Measurements from ENCODE around the gene AOC1. TPM values are rescaled to one million over a fixed set of nuclear protein-coding genes. Genes with fewer than 3 reads are reported as not detected.

Gene AOC1
- total and polyA plus RNA-seq, 8 donors: 0.34 to 1.2 (median 0.69) TPM

DNA sequence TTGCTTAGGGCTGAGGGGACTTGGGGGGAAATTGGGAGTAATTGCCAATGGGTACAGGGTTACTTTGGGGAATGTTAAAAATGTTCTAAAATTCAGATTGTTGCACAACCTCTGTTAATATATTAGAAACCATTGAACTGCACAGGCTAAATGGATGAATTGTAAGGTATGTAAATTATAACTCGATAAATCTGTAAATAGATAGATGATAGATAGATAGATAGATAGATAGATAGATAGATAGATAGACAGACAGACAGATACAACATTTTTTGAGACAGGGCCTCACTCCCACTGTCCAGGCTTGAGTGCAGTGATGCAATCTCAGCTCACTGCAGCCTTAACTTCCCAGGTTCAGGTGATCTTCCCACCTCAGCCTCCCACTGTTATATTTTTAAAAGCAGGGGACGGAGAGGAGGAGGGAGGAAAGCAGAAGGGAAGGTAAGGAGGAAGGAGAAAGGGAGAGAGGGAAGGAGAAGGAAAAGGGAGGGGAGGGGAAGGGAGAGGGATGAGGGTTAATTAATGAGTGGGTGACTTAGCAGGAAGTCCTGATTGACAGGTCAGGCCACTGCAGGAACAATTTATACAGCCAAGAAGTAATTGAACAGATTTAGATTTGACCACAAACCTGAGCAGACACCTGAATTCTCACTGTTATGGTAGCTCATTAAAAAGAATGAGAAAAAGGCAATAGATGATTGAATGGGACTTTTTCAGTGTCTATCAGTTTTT, 38.7 kb downstream of the AOC1 start:
- no peaks in the 10 kb centered on the region for H3K4me1 ChIP-seq
- no peaks in the 10 kb centered on the region for H3K36me3 ChIP-seq
- TF ChIP-seq, protein P1, sequence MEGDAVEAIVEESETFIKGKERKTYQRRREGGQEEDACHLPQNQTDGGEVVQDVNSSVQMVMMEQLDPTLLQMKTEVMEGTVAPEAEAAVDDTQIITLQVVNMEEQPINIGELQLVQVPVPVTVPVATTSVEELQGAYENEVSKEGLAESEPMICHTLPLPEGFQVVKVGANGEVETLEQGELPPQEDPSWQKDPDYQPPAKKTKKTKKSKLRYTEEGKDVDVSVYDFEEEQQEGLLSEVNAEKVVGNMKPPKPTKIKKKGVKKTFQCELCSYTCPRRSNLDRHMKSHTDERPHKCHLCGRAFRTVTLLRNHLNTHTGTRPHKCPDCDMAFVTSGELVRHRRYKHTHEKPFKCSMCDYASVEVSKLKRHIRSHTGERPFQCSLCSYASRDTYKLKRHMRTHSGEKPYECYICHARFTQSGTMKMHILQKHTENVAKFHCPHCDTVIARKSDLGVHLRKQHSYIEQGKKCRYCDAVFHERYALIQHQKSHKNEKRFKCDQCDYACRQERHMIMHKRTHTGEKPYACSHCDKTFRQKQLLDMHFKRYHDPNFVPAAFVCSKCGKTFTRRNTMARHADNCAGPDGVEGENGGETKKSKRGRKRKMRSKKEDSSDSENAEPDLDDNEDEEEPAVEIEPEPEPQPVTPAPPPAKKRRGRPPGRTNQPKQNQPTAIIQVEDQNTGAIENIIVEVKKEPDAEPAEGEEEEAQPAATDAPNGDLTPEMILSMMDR (IDR thresholded peaks at IDR 0.05): no peak
- no peak overlapping the region for H3K4me3 ChIP-seq
- H3K27me3 ChIP-seq: peaks cover 0 to 4% of the 10 kb centered on the region in 2 donors
- no peak for DNase-seq
- no peak overlapping the region for H3K27ac ChIP-seq
- intact Hi-C loops (cut with DNase I): loop anchor here in 1 of 2 donors (10.0 kb wide), 1 partner anchor 224 kb away; no protein-coding TSS in a partner anchor
- no peak for ATAC-seq
- H3K9me3 ChIP-seq: peaks cover 0 to 4% of the 10 kb centered on the region in 2 donors

DNA sequence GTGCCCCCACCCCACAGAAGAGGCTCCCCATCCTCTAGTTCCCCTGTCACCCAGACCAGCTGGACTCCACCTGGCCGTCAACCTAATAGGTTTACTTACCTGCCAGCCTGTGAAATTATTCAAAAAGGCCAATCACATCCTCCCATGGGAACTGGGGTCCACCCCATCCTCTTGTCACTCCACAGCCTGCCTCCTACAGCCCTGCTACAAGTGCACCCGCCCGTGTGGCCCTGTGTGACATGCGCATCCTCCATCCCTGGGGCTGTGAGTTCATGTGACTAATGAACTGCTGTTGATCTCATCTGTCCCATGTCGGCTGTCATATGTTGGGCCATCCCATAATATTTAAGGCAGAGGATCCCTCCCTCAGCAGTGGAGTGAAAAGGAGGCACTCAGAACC, 39.4 kb downstream of the AOC1 start:
- H3K4me3 ChIP-seq: no peak overlapping the region
- no peaks in the 10 kb centered on the region for H3K4me1 ChIP-seq
- no peak for ATAC-seq
- TF ChIP-seq, protein P1 (IDR thresholded peaks at IDR 0.05): no peak
- intact Hi-C loops (cut with DNase I): loop anchor here in 1 of 2 donors (10.0 kb wide), 1 partner anchor 223 kb away; no protein-coding TSS in a partner anchor
- peaks cover 0 to 4% of the 10 kb centered on the region in 2 donors for H3K9me3 ChIP-seq
- DNase-seq: no peak
- no peaks in the 10 kb centered on the region for H3K36me3 ChIP-seq
- H3K27me3 ChIP-seq: peaks cover 5 to 12% of the 10 kb centered on the region in 2 donors
- H3K27ac ChIP-seq: no peak overlapping the region

DNA sequence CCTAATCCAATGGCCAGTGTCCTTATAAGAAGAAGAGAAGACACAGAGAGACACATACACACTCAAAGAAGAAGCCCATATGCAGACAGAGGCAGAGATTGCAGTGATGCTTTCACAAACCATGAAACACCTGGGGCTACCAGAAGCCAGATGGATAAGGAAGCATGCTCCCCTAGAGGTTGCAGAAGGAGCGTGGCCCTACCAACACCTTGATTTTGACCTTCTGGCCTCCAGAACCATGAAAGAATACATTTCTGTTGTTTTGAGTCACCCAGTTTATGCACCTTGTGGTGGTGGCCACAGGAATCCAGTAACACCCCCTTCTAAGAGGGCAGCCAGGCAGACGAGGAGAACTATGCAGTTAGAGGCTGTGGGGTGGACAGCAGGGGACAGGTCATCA, 43.5 kb downstream of the AOC1 start:
- no peak for DNase-seq

DNA sequence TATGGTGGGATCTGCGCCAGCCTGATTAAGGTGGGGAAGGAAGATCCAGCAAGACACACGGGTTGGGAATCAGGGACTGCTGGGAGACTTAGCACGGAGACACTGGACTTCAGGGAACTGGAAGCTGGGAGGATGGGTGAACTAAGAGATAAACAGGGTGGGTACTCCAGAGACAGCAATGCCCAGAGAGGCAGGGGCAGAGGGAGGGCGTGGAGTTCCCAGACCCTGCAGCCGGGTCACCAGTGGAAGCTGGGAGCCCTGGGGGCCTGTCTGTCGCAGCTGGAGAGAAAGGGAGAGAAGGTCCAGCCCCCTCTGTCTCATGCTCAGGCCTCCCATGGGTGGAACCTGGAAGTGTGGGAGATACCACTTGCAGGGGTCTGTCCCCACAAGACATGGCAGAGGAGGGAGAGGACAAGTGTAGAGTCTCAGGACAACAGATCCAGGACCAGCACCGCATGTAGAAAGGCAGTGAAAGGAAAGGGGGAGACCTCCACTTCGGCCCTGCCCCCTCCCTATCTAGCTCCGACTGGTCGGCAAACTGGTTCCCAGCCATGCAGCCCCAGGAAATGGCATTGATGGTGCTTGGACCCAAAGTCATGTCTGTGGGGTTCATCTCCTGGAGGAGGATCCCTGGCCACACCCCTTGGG, 44.4 kb downstream of the AOC1 start:
- H3K36me3 ChIP-seq: no peaks in the 10 kb centered on the region
- no peak for ATAC-seq
- H3K4me3 ChIP-seq: no peak overlapping the region
- H3K27me3 ChIP-seq: peaks cover 8 to 51% of the 10 kb centered on the region in 2 donors
- H3K9me3 ChIP-seq: peaks cover 0 to 4% of the 10 kb centered on the region in 2 donors
- no peak overlapping the region for H3K27ac ChIP-seq
- H3K4me1 ChIP-seq: peaks cover 0 to 7% of the 10 kb centered on the region in 2 donors
- intact Hi-C loops (cut with DNase I): loop anchor here in 1 of 2 donors (5.0 to 10.0 kb wide), 2 partner anchors 91 to 218 kb away; no protein-coding TSS in a partner anchor
- TF ChIP-seq, protein P1 (IDR thresholded peaks at IDR 0.05): no peak
- no peak for DNase-seq

More for the DNA sequence above, 43.5 kb downstream of the AOC1 start:
- Histone ChIP-seq H3K36me3 (no peaks in the 10 kb centered on the region), H3K9me3 (peaks cover 0 to 4% of the 10 kb centered on the region in 2 donors), H3K27me3 (peaks cover 8 to 48% of the 10 kb centered on the region in 2 donors), H3K4me3 (no peak overlapping the region), H3K27ac (no peak overlapping the region), H3K4me1 (peaks cover 0 to 7% of the 10 kb centered on the region in 2 donors)
- intact Hi-C loops (cut with DNase I): loop anchor here in 1 of 2 donors (5.0 to 10.0 kb wide), 2 partner anchors 91 to 219 kb away; no protein-coding TSS in a partner anchor
- ATAC-seq: no peak
- TF ChIP-seq, protein P1 (IDR thresholded peaks at IDR 0.05): no peak

Measured in left lung (tissue), 10 donors.